ENCODE data around the gene BEST4. TPM values are rescaled to one million over a fixed set of nuclear protein-coding genes. Genes with fewer than 3 reads are reported as not detected.
A peak's percentile ranks its signal among the peaks of the same experiment; 100 is the strongest.

BEST4 gene
- polyA plus RNA-seq, 1 of the 3 experiments (the other 2 are of a cell fraction) = 0.12 TPM

- Histone ChIP-seq H3K36me3 (replicated peaks in 1 of 2; ENCODE audit: control insufficient read depth in 1 of 2, insufficient read depth in 2 of 2, low read length in 1 of 2) (no peaks in the 10 kb centered on the region), H3K27me3 (ENCODE audit: insufficient read depth) (no peaks in the 10 kb centered on the region), H3K9me3 (no peaks in the 10 kb centered on the region), H3K4me3 (ENCODE audit: low read depth in 2 of 2, low read length in 1 of 2) (no peak overlapping the region), H4K20me1 (ENCODE audit: insufficient read depth) (no peaks in the 10 kb centered on the region), H3K27ac (ENCODE audit: low read depth in 2 of 2, low read length in 1 of 2) (no peak overlapping the region), H3K9ac (no peak overlapping the region), H3K4me2 (no peak overlapping the region), H2AFZ (ENCODE audit: low read depth) (no peak overlapping the region), H3F3A (replicated peaks; ENCODE audit: insufficient read depth) (peaks cover 12% of the 10 kb centered on the region), H3K9me2 (no peaks in the 10 kb centered on the region), H3K4me1 (ENCODE audit: control insufficient read depth in 1 of 2, insufficient read depth in 2 of 2, low read depth in 1 of 2, low read length in 1 of 2) (peaks cover 0 to 9% of the 10 kb centered on the region in 2 experiments; a peak in 1 of 4 replicates), H3K79me2 (ENCODE audit: insufficient read depth) (no peaks in the 10 kb centered on the region)
- 87% methylated on average over 8 of the region's 9 CpGs for WGBS (ENCODE audit: low lambda C conversion rate)
- POLR2A ChIA-PET = interaction anchor here (1.3 kb wide), 1 partner anchor 11 kb away, joined by 6 read pairs; the partner anchor contains the start of gene RPS8
- CTCF ChIA-PET = interaction anchor here (0.8 to 1.5 kb wide), 7 partner anchors 9 to 146 kb away, joined by 3 to 8 read pairs (median 5); partner anchors contain the start of genes BTBD19, PLK3 and RPS8
- TF ChIP-seq TEAD4 (IDR thresholded peaks at IDR 0.05; ENCODE audit: borderline replicate concordance, insufficient read depth) = no peak
- no peak for TF ChIP-seq JUND (IDR thresholded peaks at IDR 0.05)
- DNase-seq = no peak
Measured at GRCh38 chr1:44786841-44787426, 1.0 kb downstream of the BEST4 start.

- Histone ChIP-seq H3K4me3 (ENCODE audit: low read depth in 2 of 2, low read length in 1 of 2) (no peak overlapping the region; a peak in 1 of 4 replicates), H3K4me2 (no peak overlapping the region), H3K4me1 (ENCODE audit: control insufficient read depth in 1 of 2, insufficient read depth in 2 of 2, low read depth in 1 of 2, low read length in 1 of 2) (peaks cover 0 to 8% of the 10 kb centered on the region in 2 experiments; a peak in 1 of 4 replicates), H3K9me3 (no peaks in the 10 kb centered on the region), H3K9me2 (no peaks in the 10 kb centered on the region), H3K27ac (ENCODE audit: low read depth in 2 of 2, low read length in 1 of 2) (no peak overlapping the region), H3K79me2 (ENCODE audit: insufficient read depth) (no peaks in the 10 kb centered on the region), H3K9ac (no peak overlapping the region), H2AFZ (ENCODE audit: low read depth) (no peak overlapping the region), H4K20me1 (ENCODE audit: insufficient read depth) (no peaks in the 10 kb centered on the region), H3K27me3 (ENCODE audit: insufficient read depth) (no peaks in the 10 kb centered on the region), H3K36me3 (replicated peaks in 1 of 2; ENCODE audit: control insufficient read depth in 1 of 2, insufficient read depth in 2 of 2, low read length in 1 of 2) (peaks cover 0 to 5% of the 10 kb centered on the region in 2 experiments), H3F3A (replicated peaks; ENCODE audit: insufficient read depth) (peaks cover 18% of the 10 kb centered on the region)
- CTCF ChIA-PET = interaction anchor here (0.8 to 1.6 kb wide), 10 partner anchors 8 to 146 kb away, joined by 3 to 8 read pairs (median 5); partner anchors contain the start of genes BTBD19, PLK3 and RPS8
- TF ChIP-seq MEF2A (IDR thresholded peaks at IDR 0.05; ENCODE audit: borderline replicate concordance, low read depth) (no peak), NFIC (IDR thresholded peaks at IDR 0.05; ENCODE audit: borderline replicate concordance) (no peak), SMC3 (IDR thresholded peaks at IDR 0.05; ENCODE audit: low read depth, low read length) (peak; percentile 51), EP300 (IDR thresholded peaks at IDR 0.05; ENCODE audit: borderline replicate concordance in 1 of 2, low read depth in 1 of 2, low read length in 1 of 2) (no peak), USF2 (IDR thresholded peaks at IDR 0.05; ENCODE audit: borderline replicate concordance, low read depth, low read length) (no peak), ZBTB33 (IDR thresholded peaks at IDR 0.05; ENCODE audit: borderline replicate concordance, low read depth) (no peak), TCF12 (IDR thresholded peaks at IDR 0.05) (no peak), FOSL2 (IDR thresholded peaks at IDR 0.05; ENCODE audit: borderline replicate concordance, low read depth) (no peak), USF1 (IDR thresholded peaks at IDR 0.05; ENCODE audit: borderline replicate concordance, low read depth) (no peak), FOXM1 (IDR thresholded peaks at IDR 0.05; ENCODE audit: low read depth) (no peak), FOXJ3 (CRISPR knock-in tag; IDR thresholded peaks at IDR 0.05) (no peak), JUND (IDR thresholded peaks at IDR 0.05) (no peak), CTCF (IDR thresholded peaks at IDR 0.05) (peak; percentile 85), EZH2phosphoT487 (IDR thresholded peaks at IDR 0.05; ENCODE audit: borderline replicate concordance, low read depth) (no peak), IRF3 (IDR thresholded peaks at IDR 0.05; ENCODE audit: low read depth, low read length) (no peak), ELF1 (IDR thresholded peaks at IDR 0.05) (no peak), RAD21 (IDR thresholded peaks at IDR 0.05; ENCODE audit: low read length) (peak; percentile 69)
- peak; percentile 86 for DNase-seq
- POLR2A ChIA-PET = interaction anchor here (1.3 kb wide), 1 partner anchor 10 kb away, joined by 6 read pairs; the partner anchor contains the start of gene RPS8
- 66% methylated on average over 30 of the region's 49 CpGs for WGBS (ENCODE audit: low lambda C conversion rate)
Measured at GRCh38 chr1:44786138-44786840, 1.7 kb downstream of the BEST4 start.

All from SK-N-SH (cell line).